GM23338 (cell line): ENCODE results near the gene KIF1A. TPM values are rescaled to one million over a fixed set of nuclear protein-coding genes. Genes with fewer than 3 reads are reported as not detected.

Source experiments
- ATAC-seq: fragments of 200-7000 bp; cut with Tn5 transposase; 3 replicates; pipeline ENCODE4 v1.9.1; 2020
- DNase-seq: peaks from one replicate; pipeline ENCODE4 v3.0.0-alpha.2; 2015; ENCODE audit warnings: low spot score
- H2AFZ ChIP-seq: fragments of 200-600 bp; sonication (generic); 2 replicates; pipeline ENCODE4 v1.8.0; 2016; ENCODE audit warnings: antibody characterized with exemption, mild to moderate bottlenecking, moderate library complexity
- H3F3A ChIP-seq: fragments of 200-600 bp; sonication (generic); replicated peaks from 2 replicates; pipeline ENCODE4 v1.8.0; 2017; ENCODE audit warnings: antibody characterized with exemption, mixed run types, low read depth
- H3K27ac ChIP-seq: fragments of 200-600 bp; sonication (generic); 2 replicates; pipeline ENCODE4 v1.6.1; 2016; ENCODE audit warnings: low read depth
- H3K27me3 ChIP-seq: fragments of 200-600 bp; sonication (generic); 2 replicates; pipeline ENCODE4 v1.8.0; 2016; ENCODE audit warnings: mild to moderate bottlenecking, mixed run types, moderate library complexity; ENCODE audit not compliant: insufficient read depth
- H3K36me3 ChIP-seq: fragments of 200-600 bp; sonication (generic); 2 replicates; pipeline ENCODE4 v1.8.0; 2016; ENCODE audit warnings: mild to moderate bottlenecking; ENCODE audit not compliant: insufficient read depth
- H3K4me1 ChIP-seq: fragments of 200-600 bp; sonication (generic); 2 replicates; pipeline ENCODE4 v1.8.0; 2016; ENCODE audit warnings: mild to moderate bottlenecking, moderate library complexity; ENCODE audit not compliant: insufficient read depth
- H3K4me2 ChIP-seq: fragments of 200-600 bp; sonication (generic); 2 replicates; pipeline ENCODE4 v1.7.1; 2017; ENCODE audit warnings: mixed run types
- H3K4me3 ChIP-seq: fragments of 200-600 bp; sonication (generic); 2 replicates; pipeline ENCODE4 v1.6.1; 2016; ENCODE audit warnings: mixed run types
- H3K79me2 ChIP-seq: fragments of 200-600 bp; sonication (generic); replicated peaks from 2 replicates; pipeline ENCODE4 v1.8.0; 2017; ENCODE audit warnings: mild to moderate bottlenecking; ENCODE audit not compliant: insufficient read depth
- H3K9me2 ChIP-seq: fragments of 200-600 bp; sonication (generic); 2 replicates; pipeline ENCODE4 v1.8.0; 2017; ENCODE audit not compliant: insufficient read depth
- H4K20me1 ChIP-seq: fragments of 200-600 bp; sonication (generic); replicated peaks from 2 replicates; pipeline ENCODE4 v1.8.0; 2017; ENCODE audit warnings: mild to moderate bottlenecking; ENCODE audit not compliant: insufficient read depth
- H3K27ac Mint-ChIP-seq: 2 replicates; pipeline ENCODE4 v1.8.0; 2020; ENCODE audit warnings: inconsistent platforms, mild to moderate bottlenecking, moderate library complexity, mixed read lengths
- H3K27me3 Mint-ChIP-seq: 3 replicates; pipeline ENCODE4 v1.8.0; 2022; ENCODE audit warnings: low read depth, mild to moderate bottlenecking, moderate library complexity, mixed read lengths, inconsistent platforms; ENCODE audit not compliant: insufficient read depth, poor library complexity
- H3K36me3 Mint-ChIP-seq: 3 replicates; pipeline ENCODE4 v1.8.0; 2021; ENCODE audit warnings: low read depth, mild to moderate bottlenecking, inconsistent platforms, moderate library complexity, mixed read lengths
- H3K4me1 Mint-ChIP-seq: 3 replicates; pipeline ENCODE4 v1.8.0; 2020; ENCODE audit warnings: mild to moderate bottlenecking, inconsistent platforms, mixed read lengths
- H3K4me3 Mint-ChIP-seq: 3 replicates; pipeline ENCODE4 v1.8.0; 2021; ENCODE audit warnings: moderate library complexity, mild to moderate bottlenecking, inconsistent platforms, mixed read lengths
- H3K9me3 Mint-ChIP-seq: 3 replicates; pipeline ENCODE4 v1.8.0; 2020; ENCODE audit warnings: moderate library complexity, mild to moderate bottlenecking, inconsistent platforms, mixed read lengths
- CREB1 ChIP-seq: fragments of 250-450 bp; sonication (Bioruptor Pico); IDR thresholded peaks from 2 replicates; pipeline ENCODE4 v1.5.0; 2020; ENCODE audit warnings: low read depth, mild to moderate bottlenecking, moderate library complexity
- CTCF ChIP-seq, 2 experiments: fragments of 200-600 bp in 1 of 2; sonication (generic) in 1 of 2; conservative IDR thresholded peaks; 2 replicates each; pipeline versions ENCODE4 v1.5.1 to v1.6.1; 2016 to 2017; ENCODE audit warnings: antibody characterized with exemption in 2 of 2, low read depth in 2 of 2, mild to moderate bottlenecking in 2 of 2, moderate library complexity in 1 of 2
- ETS1 ChIP-seq: IDR thresholded peaks from 2 replicates; pipeline ENCODE4 v1.6.1; 2016; ENCODE audit warnings: antibody characterized with exemption
- EZH2 ChIP-seq: fragments of 200-600 bp; sonication (generic); IDR thresholded peaks from one replicate; pipeline ENCODE4 v1.8.0; 2017; ENCODE audit warnings: antibody characterized with exemption, mild to moderate bottlenecking, low read depth; ENCODE audit not compliant: unreplicated experiment
- EZH2phosphoT487 ChIP-seq: fragments of 200-600 bp; sonication (generic); IDR thresholded peaks from one replicate; pipeline ENCODE4 v1.8.1; 2018; ENCODE audit warnings: antibody characterized with exemption; ENCODE audit not compliant: unreplicated experiment
- JUNB ChIP-seq: IDR thresholded peaks from one replicate; pipeline ENCODE4 v1.6.1; 2016; ENCODE audit warnings: antibody characterized with exemption; ENCODE audit not compliant: unreplicated experiment
- NANOG ChIP-seq: IDR thresholded peaks from 2 replicates; pipeline ENCODE4 v1.6.1; 2016; ENCODE audit warnings: antibody characterized with exemption, borderline replicate concordance
- POLR2AphosphoS5 ChIP-seq: IDR thresholded peaks from 2 replicates; pipeline ENCODE4 v1.6.1; 2016; ENCODE audit warnings: antibody characterized with exemption, low read depth
- REST ChIP-seq: IDR thresholded peaks from one replicate; pipeline ENCODE4 v1.6.1; 2018; ENCODE audit warnings: antibody characterized with exemption; ENCODE audit not compliant: unreplicated experiment
- STAT1 ChIP-seq: IDR thresholded peaks from one replicate; pipeline ENCODE4 v1.6.1; 2016; ENCODE audit warnings: antibody characterized with exemption; ENCODE audit not compliant: unreplicated experiment
- ZNF114 ChIP-seq: fragments of 250-450 bp; sonication (Bioruptor Pico); IDR thresholded peaks from 2 replicates; pipeline ENCODE4 v1.5.0; 2020; ENCODE audit warnings: mild to moderate bottlenecking, moderate library complexity
- ZNF331 ChIP-seq: fragments of 250-450 bp; sonication (Bioruptor Pico); IDR thresholded peaks from 2 replicates; pipeline ENCODE4 v1.5.0; 2020; ENCODE audit warnings: low read depth, mild to moderate bottlenecking, moderate library complexity
- ZNF462 ChIP-seq: fragments of 250-450 bp; sonication (Bioruptor Pico); IDR thresholded peaks from 2 replicates; pipeline ENCODE4 v1.5.0; 2020; ENCODE audit warnings: mild to moderate bottlenecking, moderate library complexity
- polyA plus RNA-seq: library from polyadenylated mRNA; unstranded; fragments of >200 nt; fragmentation: Nextera tagmentation; extraction: Ambion mirVana; gene quantifications from 2 replicates; pipeline ENCODE4 v1.2.1, GENCODE V29; 2016
- total RNA-seq: library from RNA; depleted of rRNA; stranded (reverse); fragments of >200 nt; shearing (Covaris generic); gene quantifications from 2 replicates; pipeline ENCODE4 v1.2.3, GENCODE V29; 2014

Gene KIF1A
- total and polyA plus RNA-seq, 2 experiments from 2014 or later: 169 to 214 TPM

GRCh38 chr2:240798327-240798905, 21.6 kb downstream of the KIF1A start:
- Mint-ChIP-seq H3K36me3 (peaks cover 70% of the 10 kb centered on the region), H3K27ac (0 out of 2 replicates have a peak overlapping the region, but pooled peaks have one; percentile 36), H3K4me3 (no peak overlapping the region), H3K4me1 (peaks cover 47% of the 10 kb centered on the region), H3K27me3 (peaks cover 9% of the 10 kb centered on the region), H3K9me3 (no peaks in the 10 kb centered on the region)
- Histone ChIP-seq H4K20me1 (peaks cover 71% of the 10 kb centered on the region), H3F3A (0 out of 2 replicates have a peak, but pooled peaks cover 3% of the 10 kb centered on the region), H3K4me3 (no peak overlapping the region), H3K27me3 (no peaks in the 10 kb centered on the region), H3K4me1 (0 out of 2 replicates have a peak, but pooled peaks cover 4% of the 10 kb centered on the region), H2AFZ (no peak overlapping the region), H3K79me2 (peaks cover 96% of the 10 kb centered on the region), H3K27ac (no peak overlapping the region), H3K9me2 (no peaks in the 10 kb centered on the region), H3K4me2 (no peak overlapping the region), H3K36me3 (peaks cover 9% of the 10 kb centered on the region; the same call in 1 of the 2 replicates)
- DNase-seq: no peak
- TF ChIP-seq CTCF (conservative IDR thresholded peaks at IDR 0.05; ENCODE audit: low read depth in 2 of 2) (no peak), ZNF462 (CRISPR knock-in tag) (no peak), ZNF331 (CRISPR knock-in tag) (no peak), STAT1 (no peak), EZH2 (no peak), NANOG (no peak), ETS1 (no peak), POLR2AphosphoS5 (no peak), ZNF114 (CRISPR knock-in tag) (no peak), JUNB (no peak), REST (no peak), CREB1 (CRISPR knock-in tag) (no peak), EZH2phosphoT487 (no peak)
- ATAC-seq: no peak
